Measurements from ENCODE around the gene MAGI3. TPM values are rescaled to one million over a fixed set of nuclear protein-coding genes. Genes with fewer than 3 reads are reported as not detected.

MAGI3 gene
- total RNA-seq, 1 donor from 2014 or later = 5.4 TPM

DNA sequence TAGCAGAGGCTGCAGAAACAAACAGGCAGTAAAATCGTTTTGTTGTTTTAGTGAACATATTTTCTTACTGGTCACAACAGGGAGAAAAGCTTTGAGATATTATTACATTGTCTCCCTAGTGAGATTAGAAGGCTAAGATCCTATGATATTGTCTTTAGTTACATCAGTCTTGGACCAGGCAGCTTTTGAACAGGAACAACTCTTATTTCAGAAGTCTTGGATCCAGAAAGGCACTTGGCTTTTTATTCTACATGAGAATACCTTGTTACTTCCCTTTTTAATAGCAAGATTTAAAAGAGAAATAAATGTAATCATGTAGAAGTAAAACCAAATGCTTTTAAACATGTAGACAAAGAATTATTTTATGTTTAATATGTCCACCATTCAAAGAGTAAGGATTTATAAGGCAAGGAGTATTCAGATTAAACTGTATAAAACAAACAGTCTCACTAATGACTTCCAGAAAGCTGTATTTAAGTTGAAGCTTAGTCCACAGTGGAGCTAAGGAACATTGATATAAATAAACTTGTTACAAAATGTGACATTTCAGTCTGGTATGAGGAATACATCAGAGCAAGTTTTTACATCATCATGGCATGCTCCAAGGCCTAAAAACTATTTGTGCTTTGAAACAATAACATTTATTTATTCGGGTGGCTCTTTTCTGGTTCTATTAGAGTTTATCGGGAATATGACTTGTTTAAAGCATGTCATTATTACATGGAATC lies 296.7 kb downstream of the MAGI3 start:
- no peak for DNase-seq
- no peaks in the 10 kb centered on the region for H3K27me3 ChIP-seq (ENCODE audit: low read depth)
- H3K4me3 ChIP-seq = no peak overlapping the region
- TF ChIP-seq, protein P1, sequence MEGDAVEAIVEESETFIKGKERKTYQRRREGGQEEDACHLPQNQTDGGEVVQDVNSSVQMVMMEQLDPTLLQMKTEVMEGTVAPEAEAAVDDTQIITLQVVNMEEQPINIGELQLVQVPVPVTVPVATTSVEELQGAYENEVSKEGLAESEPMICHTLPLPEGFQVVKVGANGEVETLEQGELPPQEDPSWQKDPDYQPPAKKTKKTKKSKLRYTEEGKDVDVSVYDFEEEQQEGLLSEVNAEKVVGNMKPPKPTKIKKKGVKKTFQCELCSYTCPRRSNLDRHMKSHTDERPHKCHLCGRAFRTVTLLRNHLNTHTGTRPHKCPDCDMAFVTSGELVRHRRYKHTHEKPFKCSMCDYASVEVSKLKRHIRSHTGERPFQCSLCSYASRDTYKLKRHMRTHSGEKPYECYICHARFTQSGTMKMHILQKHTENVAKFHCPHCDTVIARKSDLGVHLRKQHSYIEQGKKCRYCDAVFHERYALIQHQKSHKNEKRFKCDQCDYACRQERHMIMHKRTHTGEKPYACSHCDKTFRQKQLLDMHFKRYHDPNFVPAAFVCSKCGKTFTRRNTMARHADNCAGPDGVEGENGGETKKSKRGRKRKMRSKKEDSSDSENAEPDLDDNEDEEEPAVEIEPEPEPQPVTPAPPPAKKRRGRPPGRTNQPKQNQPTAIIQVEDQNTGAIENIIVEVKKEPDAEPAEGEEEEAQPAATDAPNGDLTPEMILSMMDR (IDR thresholded peaks at IDR 0.05; ENCODE audit: borderline replicate concordance) = no peak
- intact Hi-C loops (cut with micrococcal nuclease) = no loop called here
- no peak overlapping the region for H3K27ac ChIP-seq (replicated peaks)
- no peaks in the 10 kb centered on the region for H3K9me3 ChIP-seq (replicated peaks)
- H3K4me1 ChIP-seq = peaks cover 5% of the 10 kb centered on the region
- no peaks in the 10 kb centered on the region for H3K36me3 ChIP-seq

DNA sequence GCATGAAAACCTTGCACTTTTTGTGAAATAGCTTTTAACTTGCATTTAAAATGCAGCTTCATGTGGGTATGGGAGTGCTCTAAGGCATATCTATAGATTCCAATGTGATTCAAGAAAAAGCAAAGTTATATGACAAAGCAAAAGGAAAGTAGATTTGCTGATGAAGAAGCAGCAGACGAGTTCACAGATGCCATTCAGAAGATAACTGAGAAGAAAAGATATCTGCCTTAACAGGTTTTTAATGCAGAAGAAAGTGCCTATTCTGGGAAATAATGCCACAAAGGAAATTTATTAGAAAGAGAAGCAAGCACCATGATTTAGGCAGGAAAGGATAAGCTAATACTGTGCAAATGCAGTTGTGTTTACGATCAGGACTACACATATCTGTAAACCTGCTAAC lies 300.9 kb downstream of the MAGI3 start:
- no peak for DNase-seq
- Histone ChIP-seq H3K4me1 (no peaks in the 10 kb centered on the region), H3K27me3 (ENCODE audit: low read depth) (no peaks in the 10 kb centered on the region), H3K9me3 (replicated peaks) (peaks cover 26% of the 10 kb centered on the region), H3K4me3 (no peak overlapping the region), H3K36me3 (peaks cover 26% of the 10 kb centered on the region), H3K27ac (replicated peaks) (no peak overlapping the region)
- intact Hi-C loops (cut with micrococcal nuclease) = no loop called here
- TF ChIP-seq, protein P1 (IDR thresholded peaks at IDR 0.05; ENCODE audit: borderline replicate concordance) = no peak

DNA sequence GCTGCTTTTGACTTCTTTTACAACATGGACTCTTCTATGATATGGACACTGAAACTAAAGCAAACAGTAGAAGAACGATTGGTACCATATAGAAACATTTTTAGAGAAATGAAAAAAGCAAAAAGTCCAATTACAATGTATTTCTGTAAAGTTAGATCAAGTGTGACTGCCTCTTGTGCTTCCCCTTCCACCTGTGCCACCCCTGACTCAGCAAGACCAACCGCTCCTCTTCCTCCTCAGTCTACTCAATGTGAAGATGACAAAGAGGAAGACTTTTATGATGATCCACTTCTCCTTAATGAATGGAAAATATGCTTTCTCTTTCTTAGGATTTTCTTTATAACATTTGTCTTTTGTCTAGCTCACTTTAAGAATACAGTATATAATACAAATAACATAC lies 302.0 kb downstream of the MAGI3 start:
- no peak for DNase-seq
- peaks cover 36% of the 10 kb centered on the region for H3K36me3 ChIP-seq
- H3K27me3 ChIP-seq (ENCODE audit: low read depth) = no peaks in the 10 kb centered on the region
- intact Hi-C loops (cut with micrococcal nuclease) = no loop called here
- no peak overlapping the region for H3K4me3 ChIP-seq
- TF ChIP-seq, protein P1 (IDR thresholded peaks at IDR 0.05; ENCODE audit: borderline replicate concordance) = no peak
- H3K27ac ChIP-seq (replicated peaks) = no peak overlapping the region
- peaks cover 27% of the 10 kb centered on the region for H3K9me3 ChIP-seq (replicated peaks)
- no peaks in the 10 kb centered on the region for H3K4me1 ChIP-seq

DNA sequence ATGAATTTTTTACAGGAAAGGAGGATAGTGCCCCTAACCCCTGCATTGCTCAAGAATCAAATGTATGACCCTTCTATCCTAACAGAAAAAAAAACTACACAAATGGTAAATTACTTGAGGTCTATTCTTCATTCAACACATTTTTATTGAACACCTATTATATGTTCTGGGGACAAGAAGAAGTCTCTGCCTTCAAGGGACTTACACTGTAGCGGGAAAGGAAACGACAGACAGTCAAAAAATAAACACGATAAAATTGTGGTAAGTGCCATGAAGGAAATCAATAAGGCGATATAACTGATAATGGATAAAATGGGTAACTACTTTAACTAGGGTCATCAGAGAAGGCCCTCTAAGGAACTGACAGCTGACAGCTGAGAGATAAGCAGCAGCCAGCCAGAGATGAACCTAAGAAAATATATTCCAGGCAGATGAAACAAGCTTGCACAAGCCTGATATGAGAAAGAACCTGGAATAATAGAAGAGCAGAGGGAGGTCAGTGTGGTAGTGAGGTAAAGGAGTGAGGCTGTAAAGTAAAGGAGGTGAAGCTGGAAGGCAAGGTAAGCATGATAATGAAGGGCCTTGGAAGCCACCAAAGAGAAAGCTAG lies 302.6 kb downstream of the MAGI3 start:
- intact Hi-C loops (cut with micrococcal nuclease) = no loop called here
- peaks cover 27% of the 10 kb centered on the region for H3K9me3 ChIP-seq (replicated peaks)
- TF ChIP-seq, protein P1 (IDR thresholded peaks at IDR 0.05; ENCODE audit: borderline replicate concordance) = no peak
- peaks cover 41% of the 10 kb centered on the region for H3K36me3 ChIP-seq
- no peaks in the 10 kb centered on the region for H3K27me3 ChIP-seq (ENCODE audit: low read depth)
- no peak overlapping the region for H3K4me3 ChIP-seq
- no peaks in the 10 kb centered on the region for H3K4me1 ChIP-seq
- no peak overlapping the region for H3K27ac ChIP-seq (replicated peaks)
- DNase-seq = no peak

DNA sequence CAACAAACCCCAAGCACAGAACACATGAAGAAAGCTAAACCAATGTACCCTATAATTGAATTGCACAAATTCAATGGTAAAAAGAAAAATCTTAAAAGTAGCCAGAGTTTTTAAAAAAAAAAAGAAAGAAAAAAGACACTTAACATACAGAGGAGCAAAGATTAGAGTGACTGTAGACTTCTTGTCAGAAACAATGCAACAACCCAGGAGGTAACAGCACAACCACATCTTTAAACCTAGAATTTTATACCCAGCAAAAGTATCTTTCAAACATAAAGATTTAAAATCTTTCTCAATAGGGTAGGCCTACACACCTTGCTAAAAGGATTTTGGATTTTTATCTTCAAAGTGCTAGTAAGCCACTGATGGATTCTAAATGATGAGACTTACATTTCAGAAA lies 304.6 kb downstream of the MAGI3 start:
- H3K36me3 ChIP-seq = peaks cover 51% of the 10 kb centered on the region
- intact Hi-C loops (cut with micrococcal nuclease) = no loop called here
- H3K27me3 ChIP-seq (ENCODE audit: low read depth) = no peaks in the 10 kb centered on the region
- DNase-seq = no peak
- peaks cover 27% of the 10 kb centered on the region for H3K9me3 ChIP-seq (replicated peaks)
- H3K4me1 ChIP-seq = no peaks in the 10 kb centered on the region
- no peak overlapping the region for H3K27ac ChIP-seq (replicated peaks)
- H3K4me3 ChIP-seq = no peak overlapping the region
- TF ChIP-seq, protein P1 (IDR thresholded peaks at IDR 0.05; ENCODE audit: borderline replicate concordance) = no peak

Measured in left ventricle myocardium inferior (tissue), 1 donor.